H1 (cell line): ENCODE data around the gene CTNNA3. TPM values are rescaled to one million over a fixed set of nuclear protein-coding genes. Genes with fewer than 3 reads are reported as not detected.

Experiments used
- CTCF ChIA-PET: fragments of 300-600 bp; sonication (Branson Sonifier 250); formaldehyde crosslinking; loops from one replicate; lab custom pipeline; 2021; ENCODE audit not compliant: partially characterized antibody; lab: Charles Lee
- POLR2A ChIA-PET: fragments of 300-600 bp; sonication (Branson Sonifier 250); formaldehyde crosslinking; loops from one replicate; lab custom pipeline; 2021; ENCODE audit warnings: inconsistent platforms; ENCODE audit not compliant: partially characterized antibody; lab: Charles Lee
- DNase-seq, 2 experiments: peaks; one replicate each; pipeline versions ENCODE4 v3.0.0 to v3.0.0-alpha.2; 2010 to 2022; ENCODE audit warnings: low spot score in 2 of 2, low read depth in 1 of 2, mixed read lengths in 1 of 2
- FAIRE-seq: peaks from 2 replicates; lab custom pipeline; 2011; peaks lifted over from hg19 to GRCh38; lab: Jason Lieb, UNC
- H2AFZ ChIP-seq: 2 replicates; pipeline ENCODE4 v1.8.1; 2012; ENCODE audit warnings: low read length, inconsistent platforms
- H2AK5ac ChIP-seq: 2 replicates; pipeline ENCODE4 v1.6.1; 2013; ENCODE audit warnings: low read depth, low read length
- H2BK120ac ChIP-seq: replicated peaks from 2 replicates; pipeline ENCODE3; 2013; ENCODE audit warnings: low read depth, low read length, inconsistent platforms
- H2BK12ac ChIP-seq: 2 replicates; pipeline ENCODE4 v1.6.1; 2013; ENCODE audit warnings: low read depth, low read length
- H2BK15ac ChIP-seq: 2 replicates; pipeline ENCODE4 v1.6.1; 2013; ENCODE audit warnings: low read length
- H2BK20ac ChIP-seq: 2 replicates; pipeline ENCODE4 v1.6.1; 2013; ENCODE audit warnings: low read length
- H2BK5ac ChIP-seq: 2 replicates; pipeline ENCODE4 v1.6.1; 2013; ENCODE audit warnings: low read depth, low read length
- H3K14ac ChIP-seq: 2 replicates; pipeline ENCODE4 v1.6.1; 2013; ENCODE audit warnings: inconsistent platforms; ENCODE audit not compliant: insufficient read length
- H3K18ac ChIP-seq: 2 replicates; pipeline ENCODE4 v1.6.1; 2013; ENCODE audit warnings: low read length; ENCODE audit errors: extremely low read depth
- H3K23ac ChIP-seq: 2 replicates; pipeline ENCODE4 v1.6.1; 2013; ENCODE audit warnings: inconsistent platforms; ENCODE audit not compliant: insufficient read length
- H3K23me2 ChIP-seq: 2 replicates; pipeline ENCODE4 v1.6.1; 2013; ENCODE audit warnings: low read depth, low read length
- H3K27ac ChIP-seq: 2 replicates; pipeline ENCODE4 v1.6.1; 2011; ENCODE audit warnings: low read depth, low read length, inconsistent platforms
- H3K27me3 ChIP-seq, 4 experiments: replicated peaks in 1 of 4; 1 replicate in 1 of 4; 2 replicates in 3 of 4; pipeline versions ENCODE4 v1.6.1 to v1.8.1; 2011 to 2013; ENCODE audit warnings: low read length in 3 of 4, mild to moderate bottlenecking in 3 of 4, inconsistent platforms in 2 of 4, mixed read lengths in 2 of 4, moderate library complexity in 1 of 4; ENCODE audit not compliant: control insufficient read depth in 3 of 4, insufficient read depth in 3 of 4; ENCODE audit errors: extremely low read depth in 1 of 4
- H3K36me3 ChIP-seq, 4 experiments: 2 replicates each; pipeline versions ENCODE4 v1.6.1 to v1.8.1; 2011 to 2013; ENCODE audit warnings: mild to moderate bottlenecking in 4 of 4, low read length in 3 of 4, moderate library complexity in 2 of 4, control low read depth in 1 of 4, inconsistent platforms in 1 of 4; ENCODE audit not compliant: insufficient read depth in 4 of 4, control insufficient read depth in 2 of 4
- H3K4ac ChIP-seq: replicated peaks from 2 replicates; pipeline ENCODE3; 2013; ENCODE audit warnings: low read length, low read depth, mixed read lengths, inconsistent platforms; ENCODE audit not compliant: insufficient read length
- H3K4me1 ChIP-seq, 4 experiments: replicated peaks in 1 of 4; 1 replicate in 1 of 4; 2 replicates in 3 of 4; pipeline versions ENCODE4 v1.6.1 to v1.8.1; 2011 to 2013; ENCODE audit warnings: low read length in 3 of 4, inconsistent platforms in 2 of 4, mixed read lengths in 1 of 4; ENCODE audit not compliant: insufficient read depth in 4 of 4, control insufficient read depth in 3 of 4
- H3K4me2 ChIP-seq, 2 experiments: 2 replicates each; pipeline versions ENCODE4 v1.6.1 to v1.8.1; 2011 to 2013; ENCODE audit warnings: low read depth in 2 of 2, low read length in 2 of 2, control low read depth in 1 of 2, inconsistent platforms in 1 of 2, mild to moderate bottlenecking in 1 of 2; ENCODE audit not compliant: insufficient read depth in 1 of 2
- H3K4me3 ChIP-seq, 4 experiments: fragments of 200-600, 300-600 bp in 1 of 4; sonication (generic), shearing (Covaris generic), sonication (Bioruptor Twin) in 1 of 4; 2 replicates each; pipeline versions ENCODE4 v1.5.1 to v1.8.1; 2011 to 2016; ENCODE audit warnings: low read length in 4 of 4, low read depth in 3 of 4, control low read depth in 2 of 4, inconsistent platforms in 2 of 4, mild to moderate bottlenecking in 2 of 4, mixed read lengths in 1 of 4, moderate library complexity in 1 of 4; ENCODE audit not compliant: insufficient read depth in 2 of 4; ENCODE audit errors: extremely low read depth in 1 of 4
- H3K56ac ChIP-seq: replicated peaks from 2 replicates; pipeline ENCODE3; 2013; ENCODE audit warnings: low read depth, mild to moderate bottlenecking, mixed read lengths, low read length, inconsistent platforms; ENCODE audit not compliant: insufficient read length
- H3K79me1 ChIP-seq: 2 replicates; pipeline ENCODE4 v1.6.1; 2013; ENCODE audit warnings: low read depth, low read length, control low read depth
- H3K79me2 ChIP-seq, 2 experiments: 2 replicates each; pipeline versions ENCODE4 v1.6.1 to v1.8.1; 2012 to 2013; ENCODE audit warnings: low read length in 2 of 2, mild to moderate bottlenecking in 2 of 2, inconsistent platforms in 1 of 2; ENCODE audit not compliant: insufficient read depth in 2 of 2, control insufficient read depth in 1 of 2
- H3K9ac ChIP-seq, 4 experiments: replicated peaks in 1 of 4; 1 replicate in 1 of 4; 2 replicates in 3 of 4; pipeline versions ENCODE4 v1.6.1 to v1.8.1; 2011 to 2013; ENCODE audit warnings: low read depth in 3 of 4, low read length in 3 of 4, control low read depth in 2 of 4, mild to moderate bottlenecking in 2 of 4, moderate library complexity in 2 of 4, inconsistent platforms in 1 of 4; ENCODE audit errors: extremely low read depth in 1 of 4
- H3K9me3 ChIP-seq, 2 experiments: 2 replicates each; pipeline versions ENCODE4 v1.6.1 to v1.8.1; 2012 to 2013; ENCODE audit warnings: mild to moderate bottlenecking in 2 of 2, moderate library complexity in 2 of 2, control low read depth in 1 of 2, inconsistent platforms in 1 of 2, low read depth in 1 of 2, low read length in 1 of 2, mixed read lengths in 1 of 2; ENCODE audit not compliant: insufficient read depth in 2 of 2
- H4K20me1 ChIP-seq, 2 experiments: replicated peaks in 1 of 2; 2 replicates each; pipeline versions ENCODE3 to v1.8.1; 2011 to 2013; ENCODE audit warnings: inconsistent platforms in 2 of 2, low read length in 2 of 2, mild to moderate bottlenecking in 1 of 2; ENCODE audit not compliant: insufficient read depth in 2 of 2, control insufficient read depth in 1 of 2
- H4K5ac ChIP-seq: 2 replicates; pipeline ENCODE4 v1.6.1; 2013; ENCODE audit warnings: low read length, low read depth, mixed read lengths, inconsistent platforms; ENCODE audit not compliant: insufficient read length
- H4K8ac ChIP-seq: 2 replicates; pipeline ENCODE4 v1.8.0; 2013; ENCODE audit warnings: mild to moderate bottlenecking, moderate library complexity, low read length, inconsistent platforms; ENCODE audit not compliant: insufficient read depth; ENCODE audit errors: extremely low read depth
- H4K91ac ChIP-seq: replicated peaks from 2 replicates; pipeline ENCODE3; 2013; ENCODE audit warnings: low read length, mixed read lengths, inconsistent platforms; ENCODE audit not compliant: insufficient read length
- CBX5 ChIP-seq: fragments of 300-800, 300-1000 bp; sonication (generic); IDR thresholded peaks from 2 replicates; pipeline ENCODE4 v1.7.1; 2016; ENCODE audit warnings: antibody characterized with exemption, low read length, low read depth
- CTCF ChIP-seq, 3 experiments: IDR thresholded peaks; 1 replicate in 2 of 3; 2 replicates in 1 of 3; pipeline versions ENCODE4 v1.5.1 to v1.6.1; 2011; ENCODE audit warnings: low read length in 3 of 3, mild to moderate bottlenecking in 3 of 3, inconsistent platforms in 2 of 3, low read depth in 1 of 3, moderate library complexity in 1 of 3; ENCODE audit not compliant: insufficient read depth in 1 of 3; ENCODE audit errors: control extremely low read depth in 1 of 3
- JUN ChIP-seq: IDR thresholded peaks from 2 replicates; pipeline ENCODE4 v1.6.1; 2011; ENCODE audit warnings: low read depth, mild to moderate bottlenecking, improper control_type of control experiment, low read length
- NRF1 ChIP-seq: IDR thresholded peaks from 2 replicates; pipeline ENCODE4 v1.6.1; 2011; ENCODE audit warnings: mild to moderate bottlenecking, low read depth, low read length, improper control_type of control experiment
- POU5F1 ChIP-seq: IDR thresholded peaks from 2 replicates; pipeline ENCODE4 v1.6.1; 2011; ENCODE audit warnings: low read depth, mild to moderate bottlenecking, low read length, moderate library complexity
- WGBS, 2 experiments: shearing (Covaris generic) in 1 of 2; methylation state at CpG; one replicate each; pipeline versions ENCODE4 v1.1.6 to v1.1.7; 2013 to 2015; ENCODE audit warnings: low lambda C conversion rate in 2 of 2, mixed read lengths in 2 of 2, inconsistent platforms in 1 of 2, low coverage in 1 of 2, missing lambda C conversion rate in 1 of 2; ENCODE audit not compliant: insufficient replicate concordance in 2 of 2, insufficient coverage in 1 of 2, insufficient read length in 1 of 2; ENCODE audit errors: extremely low coverage in 1 of 2, missing lambda C conversion rate in 1 of 2; 5-methylcytosine and 5-hydroxymethylcytosine counted together
- polyA plus RNA-seq, 7 experiments: library from polyadenylated mRNA; depleted of rRNA in 3 of 7; stranded (reverse) in 5 of 7; unstranded in 2 of 7; fragments of >200 nt in 5 of 7; fragments of 200-250 nt in 2 of 7; gene quantifications; 1 replicate in 5 of 7; 2 replicates in 1 of 7; 4 replicates in 1 of 7; pipeline versions ENCODE4 v1.2.1 to v1.2.3, GENCODE V29; 2011 to 2013; ENCODE audit warnings: missing spikeins in 2 of 7, mixed read lengths in 2 of 7
- total RNA-seq: library from RNA; stranded (reverse); fragmentation: NEBNext Ultra II Directional; extraction: Animal tissue kit (Norgen Biotek cat#: 25700); gene quantifications from 2 replicates; pipeline ENCODE4 v1.2.1, GENCODE V29; 2021

CTNNA3 gene
- total and polyA plus RNA-seq, 2 of the 8 experiments (the other 6 are each of a cell fraction or from before 2014, with no cell fraction given): 1.3 to 1.5 TPM

GRCh38 chr10:67487199-67487598 is 208.8 kb downstream of the CTNNA3 start:
- no peak overlapping the region for H2BK12ac ChIP-seq
- H4K91ac ChIP-seq: no peak overlapping the region
- DNase-seq: no peak
- ChIA-PET POLR2A (no interaction called here), CTCF (interaction anchor here (1.8 to 1.9 kb wide), 2 partner anchors 34 to 292 kb away, joined by 4 to 6 read pairs; no protein-coding TSS in a partner anchor)
- H2BK20ac ChIP-seq: no peak overlapping the region
- no peak overlapping the region for H3K9ac ChIP-seq
- H3K27me3 ChIP-seq: no peaks in the 10 kb centered on the region
- no peak overlapping the region for H3K23ac ChIP-seq
- H3K23me2 ChIP-seq: no peaks in the 10 kb centered on the region
- no peak overlapping the region for H4K5ac ChIP-seq
- H3K4me3 ChIP-seq: no peak overlapping the region
- H2AK5ac ChIP-seq: no peak overlapping the region
- no peaks in the 10 kb centered on the region for H3K79me1 ChIP-seq
- no peak overlapping the region for H3K4ac ChIP-seq
- no peaks in the 10 kb centered on the region for H3K36me3 ChIP-seq
- H3K18ac ChIP-seq: no peak overlapping the region
- no peaks in the 10 kb centered on the region for H4K20me1 ChIP-seq
- 95% methylated on average over 3 of the region's 3 CpGs; no CpG with 5 or more reads in 1 of the 2 experiments for WGBS, 2 experiments
- no peak overlapping the region for H2BK120ac ChIP-seq
- H3K56ac ChIP-seq: no peak overlapping the region
- no peak overlapping the region for H2AFZ ChIP-seq
- H3K79me2 ChIP-seq: no peaks in the 10 kb centered on the region
- no peak overlapping the region for H2BK5ac ChIP-seq
- H2BK15ac ChIP-seq: no peak overlapping the region
- no peaks in the 10 kb centered on the region for H3K9me3 ChIP-seq
- no peaks in the 10 kb centered on the region for H3K4me1 ChIP-seq
- H3K4me2 ChIP-seq: no peak overlapping the region
- H3K27ac ChIP-seq: no peak overlapping the region
- no peak overlapping the region for H3K14ac ChIP-seq
- FAIRE-seq: no peak
- no peak overlapping the region for H4K8ac ChIP-seq
- TF ChIP-seq CTCF (IDR thresholded peaks at IDR 0.05; ENCODE audit: control extremely low read depth in 1 of 3, insufficient read depth in 1 of 3, low read depth in 1 of 3, low read length in 3 of 3): no peak
- no peak for TF ChIP-seq CBX5
- no peak for TF ChIP-seq POU5F1
- TF ChIP-seq NRF1: no peak
- TF ChIP-seq JUN: no peak
